HUES6 (cell line): Measurements from ENCODE around the gene CLCN3.

Source experiments
- H3K27ac ChIP-seq: 2 replicates; pipeline ENCODE4 v1.7.0; 2013; ENCODE audit warnings: low read depth, mild to moderate bottlenecking, low read length, inconsistent platforms
- H3K27me3 ChIP-seq: 2 replicates; pipeline ENCODE4 v1.6.1; 2013; ENCODE audit warnings: low read length; ENCODE audit not compliant: control insufficient read depth, insufficient read depth
- H3K36me3 ChIP-seq: 2 replicates; pipeline ENCODE4 v1.6.1; 2013; ENCODE audit warnings: low read length; ENCODE audit not compliant: control insufficient read depth, insufficient read depth
- H3K4me1 ChIP-seq: 2 replicates; pipeline ENCODE4 v1.6.1; 2013; ENCODE audit warnings: low read length; ENCODE audit not compliant: control insufficient read depth, insufficient read depth
- H3K4me3 ChIP-seq: 2 replicates; pipeline ENCODE4 v1.5.1; 2013; ENCODE audit warnings: low read depth, low read length
- H3K9ac ChIP-seq: one replicate; pipeline ENCODE4 v1.6.1; 2013; ENCODE audit warnings: mild to moderate bottlenecking, low read length
- H3K9me3 ChIP-seq: 2 replicates; pipeline ENCODE4 v1.6.1; 2013; ENCODE audit warnings: low read depth, low read length; ENCODE audit not compliant: control insufficient read depth, insufficient read depth

The CLCN3 gene

GRCh38 chr4:169632896-169633295, 12.5 kb downstream of the CLCN3 start:
- H3K27ac ChIP-seq: no peak overlapping the region
- no peaks in the 10 kb centered on the region for H3K4me1 ChIP-seq
- no peak overlapping the region for H3K9ac ChIP-seq
- no peaks in the 10 kb centered on the region for H3K9me3 ChIP-seq
- peaks cover 21% of the 10 kb centered on the region for H3K36me3 ChIP-seq
- no peaks in the 10 kb centered on the region for H3K27me3 ChIP-seq
- no peak overlapping the region for H3K4me3 ChIP-seq

- Histone ChIP-seq H3K36me3 (peaks cover 33% of the 10 kb centered on the region), H3K27ac (no peak overlapping the region), H3K27me3 (no peaks in the 10 kb centered on the region), H3K9ac (no peak overlapping the region), H3K4me1 (no peaks in the 10 kb centered on the region), H3K9me3 (no peaks in the 10 kb centered on the region), H3K4me3 (no peak overlapping the region)
Measured at GRCh38 chr4:169634975-169635374, 14.6 kb downstream of the CLCN3 start.

GRCh38 chr4:169640261-169640870, 20.0 kb downstream of the CLCN3 start:
- peaks cover 45% of the 10 kb centered on the region for H3K36me3 ChIP-seq
- H3K4me3 ChIP-seq: no peak overlapping the region
- no peak overlapping the region for H3K9ac ChIP-seq
- H3K4me1 ChIP-seq: no peaks in the 10 kb centered on the region
- no peaks in the 10 kb centered on the region for H3K9me3 ChIP-seq
- no peaks in the 10 kb centered on the region for H3K27me3 ChIP-seq
- no peak overlapping the region for H3K27ac ChIP-seq

- H3K4me3 ChIP-seq: no peak overlapping the region
- no peak overlapping the region for H3K27ac ChIP-seq
- no peaks in the 10 kb centered on the region for H3K4me1 ChIP-seq
- peaks cover 17% of the 10 kb centered on the region for H3K36me3 ChIP-seq
- H3K9me3 ChIP-seq: no peaks in the 10 kb centered on the region
- no peaks in the 10 kb centered on the region for H3K27me3 ChIP-seq
- no peak overlapping the region for H3K9ac ChIP-seq
Measured at GRCh38 chr4:169644802-169645201, 24.4 kb downstream of the CLCN3 start.

- H3K9ac ChIP-seq: no peak overlapping the region
- no peak overlapping the region for H3K4me3 ChIP-seq
- no peaks in the 10 kb centered on the region for H3K4me1 ChIP-seq
- H3K9me3 ChIP-seq: no peaks in the 10 kb centered on the region
- H3K27ac ChIP-seq: no peak overlapping the region
- peaks cover 15% of the 10 kb centered on the region for H3K36me3 ChIP-seq
- H3K27me3 ChIP-seq: no peaks in the 10 kb centered on the region
Measured at GRCh38 chr4:169645627-169646026, 25.2 kb downstream of the CLCN3 start.

GRCh38 chr4:169649545-169650226, 29.3 kb downstream of the CLCN3 start:
- Histone ChIP-seq H3K9me3 (no peaks in the 10 kb centered on the region), H3K36me3 (peaks cover 11% of the 10 kb centered on the region; the same call in 1 of the 2 replicates), H3K4me1 (no peaks in the 10 kb centered on the region), H3K27ac (no peak overlapping the region), H3K27me3 (no peaks in the 10 kb centered on the region), H3K9ac (no peak overlapping the region), H3K4me3 (no peak overlapping the region)

- H3K9ac ChIP-seq: no peak overlapping the region
- H3K4me3 ChIP-seq: no peak overlapping the region
- no peaks in the 10 kb centered on the region for H3K4me1 ChIP-seq
- no peaks in the 10 kb centered on the region for H3K27me3 ChIP-seq
- no peaks in the 10 kb centered on the region for H3K9me3 ChIP-seq
- H3K36me3 ChIP-seq: peaks cover 8% of the 10 kb centered on the region; the same call in 1 of the 2 replicates
- H3K27ac ChIP-seq: no peak overlapping the region
Measured at GRCh38 chr4:169650227-169650936, 30.0 kb downstream of the CLCN3 start.

- Histone ChIP-seq H3K9me3 (no peaks in the 10 kb centered on the region), H3K4me3 (no peak overlapping the region), H3K4me1 (no peaks in the 10 kb centered on the region), H3K36me3 (0 out of 2 replicates have a peak, but pooled peaks cover 8% of the 10 kb centered on the region), H3K9ac (no peak overlapping the region), H3K27ac (no peak overlapping the region), H3K27me3 (no peaks in the 10 kb centered on the region)
Measured at GRCh38 chr4:169652535-169652934, 32.2 kb downstream of the CLCN3 start.

- Histone ChIP-seq H3K27ac (no peak overlapping the region), H3K27me3 (no peaks in the 10 kb centered on the region), H3K9ac (no peak overlapping the region), H3K4me1 (peaks cover 14% of the 10 kb centered on the region), H3K4me3 (no peak overlapping the region), H3K36me3 (0 out of 2 replicates have a peak, but pooled peaks cover 4% of the 10 kb centered on the region), H3K9me3 (no peaks in the 10 kb centered on the region)
Measured at GRCh38 chr4:169655401-169655800, 35.0 kb downstream of the CLCN3 start.

- no peaks in the 10 kb centered on the region for H3K9me3 ChIP-seq
- no peak overlapping the region for H3K27ac ChIP-seq
- H3K27me3 ChIP-seq: no peaks in the 10 kb centered on the region
- H3K4me3 ChIP-seq: no peak overlapping the region
- H3K36me3 ChIP-seq: no peaks in the 10 kb centered on the region
- no peak overlapping the region for H3K9ac ChIP-seq
- peaks cover 17% of the 10 kb centered on the region for H3K4me1 ChIP-seq
Measured at GRCh38 chr4:169657470-169658107, 37.2 kb downstream of the CLCN3 start.

GRCh38 chr4:169658196-169658595, 37.8 kb downstream of the CLCN3 start:
- H3K9ac ChIP-seq: no peak overlapping the region
- no peaks in the 10 kb centered on the region for H3K36me3 ChIP-seq
- no peak overlapping the region for H3K27ac ChIP-seq
- no peaks in the 10 kb centered on the region for H3K9me3 ChIP-seq
- no peak overlapping the region for H3K4me3 ChIP-seq
- no peaks in the 10 kb centered on the region for H3K27me3 ChIP-seq
- peaks cover 17% of the 10 kb centered on the region for H3K4me1 ChIP-seq
